Epithelial cell of esophagus (primary cell): ENCODE data around the gene MYO9A.

Experiments used
- DNase-seq: peaks from one replicate; pipeline ENCODE4 v3.0.0; 2010; ENCODE audit warnings: low read depth
- H3K4me3 ChIP-seq: 2 replicates; pipeline ENCODE4 v1.5.1; 2011; ENCODE audit warnings: mild to moderate bottlenecking, low read length, control low read depth
- CTCF ChIP-seq: IDR thresholded peaks from 2 replicates; pipeline ENCODE4 v1.5.1; 2011; ENCODE audit warnings: low read depth, mild to moderate bottlenecking, low read length, control low read depth, inconsistent platforms; ENCODE audit not compliant: insufficient read depth; ENCODE audit errors: missing control alignments

MYO9A gene

GRCh38 chr15:72139667-72140066 is 21.7 kb upstream of the MYO9A start:
- TF ChIP-seq CTCF: no peak
- DNase-seq: no peak
- no peak overlapping the region for H3K4me3 ChIP-seq

GRCh38 chr15:72136170-72137051 is 18.5 kb upstream of the MYO9A start:
- no peak overlapping the region for H3K4me3 ChIP-seq
- no peak for TF ChIP-seq CTCF
- DNase-seq: no peak

GRCh38 chr15:72135719-72136118 is 17.8 kb upstream of the MYO9A start:
- TF ChIP-seq CTCF: no peak
- no peak overlapping the region for H3K4me3 ChIP-seq
- DNase-seq: no peak

- DNase-seq: no peak
- no peak for TF ChIP-seq CTCF
- H3K4me3 ChIP-seq: no peak overlapping the region
These were observed 15.3 kb upstream of the MYO9A start for GRCh38 chr15:72133211-72133610.

GRCh38 chr15:72131922-72132321 is 14.0 kb upstream of the MYO9A start:
- DNase-seq: no peak
- H3K4me3 ChIP-seq: no peak overlapping the region
- no peak for TF ChIP-seq CTCF

- no peak overlapping the region for H3K4me3 ChIP-seq
- DNase-seq: no peak
- TF ChIP-seq CTCF: no peak
These were observed 12.3 kb upstream of the MYO9A start for GRCh38 chr15:72130272-72130671.

GRCh38 chr15:72128359-72128758 is 10.4 kb upstream of the MYO9A start:
- DNase-seq: no peak
- no peak overlapping the region for H3K4me3 ChIP-seq
- TF ChIP-seq CTCF: no peak
